ENCODE results near the gene CEBPZ. TPM values are rescaled to one million over a fixed set of nuclear protein-coding genes. Genes with fewer than 3 reads are reported as not detected.

CEBPZ gene
- total and polyA plus RNA-seq, 2 of the 13 experiments (the other 11 are each of a cell fraction or from before 2014, with no cell fraction given): 14.4 to 117 TPM

DNA sequence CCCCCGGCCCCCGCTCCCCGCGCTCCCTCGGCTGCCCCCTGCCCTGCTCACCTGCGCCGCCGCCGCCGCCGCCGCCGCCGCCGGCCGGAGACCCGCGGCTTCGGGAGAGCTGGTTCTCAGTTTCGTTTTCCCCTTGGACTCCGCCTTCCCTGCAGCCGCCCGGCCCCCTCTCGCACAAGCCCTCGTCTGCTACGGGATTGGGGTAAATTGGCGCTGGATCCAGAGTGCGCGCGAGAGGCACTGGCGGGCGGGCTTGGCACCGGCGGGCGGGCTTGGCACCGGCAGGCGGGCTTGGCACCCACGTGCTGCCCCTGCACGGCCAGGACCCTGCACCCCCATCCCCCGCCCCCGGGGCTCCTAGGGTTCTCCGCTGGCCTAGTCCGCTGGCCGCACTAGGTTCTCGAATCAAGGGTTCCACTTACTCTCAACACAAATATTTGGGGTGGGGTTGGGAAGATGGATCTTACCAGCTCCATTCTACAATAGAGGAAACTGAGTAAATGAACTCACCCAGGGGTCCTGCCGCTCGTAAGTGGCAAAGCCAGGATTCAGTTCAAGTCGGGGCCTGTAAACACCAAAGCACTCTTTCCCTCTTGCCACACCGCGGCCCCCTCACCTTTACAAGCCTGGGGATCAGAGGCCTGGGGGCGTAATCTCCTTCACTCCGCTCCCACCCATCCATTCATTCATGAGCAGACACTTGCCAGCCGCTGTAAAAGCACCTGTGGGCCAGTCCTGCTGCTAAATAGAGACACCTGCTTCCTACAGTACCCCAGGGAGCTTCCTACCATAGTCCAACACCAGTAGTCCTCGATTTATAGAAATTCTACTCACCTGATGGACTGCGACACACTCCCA lies 74.3 kb downstream of the CEBPZ start, which contains the start of gene EIF2AK2 (continued):
- TF ChIP-seq, protein P1, sequence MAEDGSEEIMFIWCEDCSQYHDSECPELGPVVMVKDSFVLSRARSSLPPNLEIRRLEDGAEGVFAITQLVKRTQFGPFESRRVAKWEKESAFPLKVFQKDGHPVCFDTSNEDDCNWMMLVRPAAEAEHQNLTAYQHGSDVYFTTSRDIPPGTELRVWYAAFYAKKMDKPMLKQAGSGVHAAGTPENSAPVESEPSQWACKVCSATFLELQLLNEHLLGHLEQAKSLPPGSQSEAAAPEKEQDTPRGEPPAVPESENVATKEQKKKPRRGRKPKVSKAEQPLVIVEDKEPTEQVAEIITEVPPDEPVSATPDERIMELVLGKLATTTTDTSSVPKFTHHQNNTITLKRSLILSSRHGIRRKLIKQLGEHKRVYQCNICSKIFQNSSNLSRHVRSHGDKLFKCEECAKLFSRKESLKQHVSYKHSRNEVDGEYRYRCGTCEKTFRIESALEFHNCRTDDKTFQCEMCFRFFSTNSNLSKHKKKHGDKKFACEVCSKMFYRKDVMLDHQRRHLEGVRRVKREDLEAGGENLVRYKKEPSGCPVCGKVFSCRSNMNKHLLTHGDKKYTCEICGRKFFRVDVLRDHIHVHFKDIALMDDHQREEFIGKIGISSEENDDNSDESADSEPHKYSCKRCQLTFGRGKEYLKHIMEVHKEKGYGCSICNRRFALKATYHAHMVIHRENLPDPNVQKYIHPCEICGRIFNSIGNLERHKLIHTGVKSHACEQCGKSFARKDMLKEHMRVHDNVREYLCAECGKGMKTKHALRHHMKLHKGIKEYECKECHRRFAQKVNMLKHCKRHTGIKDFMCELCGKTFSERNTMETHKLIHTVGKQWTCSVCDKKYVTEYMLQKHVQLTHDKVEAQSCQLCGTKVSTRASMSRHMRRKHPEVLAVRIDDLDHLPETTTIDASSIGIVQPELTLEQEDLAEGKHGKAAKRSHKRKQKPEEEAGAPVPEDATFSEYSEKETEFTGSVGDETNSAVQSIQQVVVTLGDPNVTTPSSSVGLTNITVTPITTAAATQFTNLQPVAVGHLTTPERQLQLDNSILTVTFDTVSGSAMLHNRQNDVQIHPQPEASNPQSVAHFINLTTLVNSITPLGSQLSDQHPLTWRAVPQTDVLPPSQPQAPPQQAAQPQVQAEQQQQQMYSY (CRISPR knock-in tag; IDR thresholded peaks at IDR 0.05): no peak
- peak; percentile 66; the same call in 1 of the 2 replicates for TF ChIP-seq ZNF792 (CRISPR knock-in tag; IDR thresholded peaks at IDR 0.05)
- no peak for TF ChIP-seq ELF3 (CRISPR knock-in tag; IDR thresholded peaks at IDR 0.05)
- TF ChIP-seq, protein P2, sequence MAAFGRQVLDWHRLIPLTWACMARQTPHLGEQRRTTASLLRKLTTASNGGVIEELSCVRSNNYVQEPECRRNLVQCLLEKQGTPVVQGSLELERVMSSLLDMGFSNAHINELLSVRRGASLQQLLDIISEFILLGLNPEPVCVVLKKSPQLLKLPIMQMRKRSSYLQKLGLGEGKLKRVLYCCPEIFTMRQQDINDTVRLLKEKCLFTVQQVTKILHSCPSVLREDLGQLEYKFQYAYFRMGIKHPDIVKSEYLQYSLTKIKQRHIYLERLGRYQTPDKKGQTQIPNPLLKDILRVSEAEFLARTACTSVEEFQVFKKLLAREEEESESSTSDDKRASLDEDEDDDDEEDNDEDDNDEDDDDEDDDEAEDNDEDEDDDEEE (CRISPR knock-in tag; IDR thresholded peaks at IDR 0.05): peak; percentile 64; the same call in 1 of the 2 replicates
- peak; percentile 18; the same call in 1 of the 2 replicates for TF ChIP-seq SNAPC2 (CRISPR knock-in tag; IDR thresholded peaks at IDR 0.05)
- TF ChIP-seq KLF15 (CRISPR knock-in tag; IDR thresholded peaks at IDR 0.05; ENCODE audit: borderline replicate concordance): no peak
- TF ChIP-seq ZNF777 (CRISPR knock-in tag; IDR thresholded peaks at IDR 0.05): peak; percentile 20; the same call in 1 of the 2 replicates
- TF ChIP-seq, protein P3, sequence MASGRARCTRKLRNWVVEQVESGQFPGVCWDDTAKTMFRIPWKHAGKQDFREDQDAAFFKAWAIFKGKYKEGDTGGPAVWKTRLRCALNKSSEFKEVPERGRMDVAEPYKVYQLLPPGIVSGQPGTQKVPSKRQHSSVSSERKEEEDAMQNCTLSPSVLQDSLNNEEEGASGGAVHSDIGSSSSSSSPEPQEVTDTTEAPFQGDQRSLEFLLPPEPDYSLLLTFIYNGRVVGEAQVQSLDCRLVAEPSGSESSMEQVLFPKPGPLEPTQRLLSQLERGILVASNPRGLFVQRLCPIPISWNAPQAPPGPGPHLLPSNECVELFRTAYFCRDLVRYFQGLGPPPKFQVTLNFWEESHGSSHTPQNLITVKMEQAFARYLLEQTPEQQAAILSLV (CRISPR knock-in tag; IDR thresholded peaks at IDR 0.05; ENCODE audit: borderline replicate concordance): peak; percentile 26; the same call in 1 of the 2 replicates
- TF ChIP-seq, protein P4, sequence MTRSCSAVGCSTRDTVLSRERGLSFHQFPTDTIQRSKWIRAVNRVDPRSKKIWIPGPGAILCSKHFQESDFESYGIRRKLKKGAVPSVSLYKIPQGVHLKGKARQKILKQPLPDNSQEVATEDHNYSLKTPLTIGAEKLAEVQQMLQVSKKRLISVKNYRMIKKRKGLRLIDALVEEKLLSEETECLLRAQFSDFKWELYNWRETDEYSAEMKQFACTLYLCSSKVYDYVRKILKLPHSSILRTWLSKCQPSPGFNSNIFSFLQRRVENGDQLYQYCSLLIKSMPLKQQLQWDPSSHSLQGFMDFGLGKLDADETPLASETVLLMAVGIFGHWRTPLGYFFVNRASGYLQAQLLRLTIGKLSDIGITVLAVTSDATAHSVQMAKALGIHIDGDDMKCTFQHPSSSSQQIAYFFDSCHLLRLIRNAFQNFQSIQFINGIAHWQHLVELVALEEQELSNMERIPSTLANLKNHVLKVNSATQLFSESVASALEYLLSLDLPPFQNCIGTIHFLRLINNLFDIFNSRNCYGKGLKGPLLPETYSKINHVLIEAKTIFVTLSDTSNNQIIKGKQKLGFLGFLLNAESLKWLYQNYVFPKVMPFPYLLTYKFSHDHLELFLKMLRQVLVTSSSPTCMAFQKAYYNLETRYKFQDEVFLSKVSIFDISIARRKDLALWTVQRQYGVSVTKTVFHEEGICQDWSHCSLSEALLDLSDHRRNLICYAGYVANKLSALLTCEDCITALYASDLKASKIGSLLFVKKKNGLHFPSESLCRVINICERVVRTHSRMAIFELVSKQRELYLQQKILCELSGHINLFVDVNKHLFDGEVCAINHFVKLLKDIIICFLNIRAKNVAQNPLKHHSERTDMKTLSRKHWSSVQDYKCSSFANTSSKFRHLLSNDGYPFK (CRISPR knock-in tag; IDR thresholded peaks at IDR 0.05; ENCODE audit: borderline replicate concordance): peak; percentile 31; the same call in 1 of the 2 replicates
- TF ChIP-seq ZNF460 (CRISPR knock-in tag; IDR thresholded peaks at IDR 0.05; ENCODE audit: borderline replicate concordance): no peak
